ENCODE data around the gene SPO11.

GRCh38 chr20:57387945-57388371 lies 58.4 kb downstream of the SPO11 start:
- no peak for TF ChIP-seq CTCF (IDR thresholded peaks at IDR 0.05; ENCODE audit: insufficient read depth, low read length)
- TF ChIP-seq POLR2AphosphoS5 (IDR thresholded peaks at IDR 0.05; ENCODE audit: low read depth) = no peak
- TF ChIP-seq REST (IDR thresholded peaks at IDR 0.05; ENCODE audit: insufficient replicate concordance, low read depth) = no peak
- no peak for TF ChIP-seq GABPA (IDR thresholded peaks at IDR 0.05; ENCODE audit: low read depth)

Data from HL-60 (cell line).